Measurements from ENCODE around the gene FABP3. TPM values are rescaled to one million over a fixed set of nuclear protein-coding genes. Genes with fewer than 3 reads are reported as not detected.
"Not testable (repeated sequence)": the region's sequence is repeated elsewhere in the genome, so short reads cannot be mapped to it uniquely, and the experiment has no call there.

FABP3 gene
- total and polyA plus RNA-seq, 8 donors = 7.6 to 73.5 (median 43.0) TPM; not detected in 1

DNA sequence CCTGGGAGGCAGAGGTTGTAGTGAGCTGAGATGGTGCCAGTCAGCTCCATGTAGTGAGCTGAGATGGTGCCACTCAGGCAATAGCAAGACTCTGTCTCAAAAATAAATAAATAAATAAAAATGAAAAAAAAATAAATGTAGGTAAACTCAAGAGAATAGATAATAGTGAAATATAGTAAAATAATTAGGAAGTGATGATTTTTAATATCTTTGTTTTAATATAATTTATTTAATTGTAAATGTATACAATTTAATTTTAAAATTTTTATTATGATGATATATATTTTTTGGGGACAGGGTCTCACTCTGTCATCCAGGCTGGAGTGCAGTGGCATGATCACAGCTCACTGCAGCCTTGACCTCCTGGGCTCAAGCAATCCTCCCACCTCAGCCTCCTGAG lies 20.6 kb upstream of the FABP3 start:
- TF ChIP-seq POLR2AphosphoS5 (IDR thresholded peaks at IDR 0.05) = no peak
- TF ChIP-seq POLR2A (IDR thresholded peaks at IDR 0.05) = no peak
- no peak for TF ChIP-seq EP300 (IDR thresholded peaks at IDR 0.05)
- TF ChIP-seq, protein P1, sequence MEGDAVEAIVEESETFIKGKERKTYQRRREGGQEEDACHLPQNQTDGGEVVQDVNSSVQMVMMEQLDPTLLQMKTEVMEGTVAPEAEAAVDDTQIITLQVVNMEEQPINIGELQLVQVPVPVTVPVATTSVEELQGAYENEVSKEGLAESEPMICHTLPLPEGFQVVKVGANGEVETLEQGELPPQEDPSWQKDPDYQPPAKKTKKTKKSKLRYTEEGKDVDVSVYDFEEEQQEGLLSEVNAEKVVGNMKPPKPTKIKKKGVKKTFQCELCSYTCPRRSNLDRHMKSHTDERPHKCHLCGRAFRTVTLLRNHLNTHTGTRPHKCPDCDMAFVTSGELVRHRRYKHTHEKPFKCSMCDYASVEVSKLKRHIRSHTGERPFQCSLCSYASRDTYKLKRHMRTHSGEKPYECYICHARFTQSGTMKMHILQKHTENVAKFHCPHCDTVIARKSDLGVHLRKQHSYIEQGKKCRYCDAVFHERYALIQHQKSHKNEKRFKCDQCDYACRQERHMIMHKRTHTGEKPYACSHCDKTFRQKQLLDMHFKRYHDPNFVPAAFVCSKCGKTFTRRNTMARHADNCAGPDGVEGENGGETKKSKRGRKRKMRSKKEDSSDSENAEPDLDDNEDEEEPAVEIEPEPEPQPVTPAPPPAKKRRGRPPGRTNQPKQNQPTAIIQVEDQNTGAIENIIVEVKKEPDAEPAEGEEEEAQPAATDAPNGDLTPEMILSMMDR (IDR thresholded peaks at IDR 0.05) = no peak
- H3K9me3 ChIP-seq = no peaks in the 10 kb centered on the region
- no peak overlapping the region for H3K27ac ChIP-seq
- peaks cover 5 to 16% (median 12%) of the 10 kb centered on the region in 4 donors for H3K4me1 ChIP-seq
- intact Hi-C loops (cut with DNase I; ENCODE audit: low total_unique reads) = loop anchor here (5.0 kb wide), 1 partner anchor 154 kb away; no protein-coding TSS in a partner anchor
- no peaks in the 10 kb centered on the region for H3K36me3 ChIP-seq
- no peak overlapping the region for H3K4me3 ChIP-seq
- DNase-seq = no peak
- H3K27me3 ChIP-seq = peaks cover 0 to 5% (median 0%) of the 10 kb centered on the region in 3 donors

DNA sequence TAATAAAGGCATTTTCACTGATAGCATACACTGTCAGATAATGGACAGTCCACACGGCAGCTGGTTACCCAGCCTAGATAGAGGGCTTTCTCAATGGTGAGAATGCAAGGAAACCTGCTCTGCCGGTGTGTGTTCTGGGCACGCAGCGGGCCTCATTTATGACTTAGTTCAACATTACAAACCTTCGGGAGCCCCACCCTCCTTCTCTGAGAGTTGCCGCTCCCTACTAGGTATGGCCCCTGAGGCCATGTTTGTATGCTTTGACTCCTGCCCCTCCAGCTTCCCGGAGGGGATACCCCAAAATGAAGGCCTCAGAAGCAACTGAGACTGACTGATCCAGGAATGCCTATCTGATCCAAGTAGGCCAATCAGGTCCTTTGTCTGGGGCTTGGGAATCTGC lies 17.2 kb upstream of the FABP3 start:
- H3K36me3 ChIP-seq = no peaks in the 10 kb centered on the region
- TF ChIP-seq, protein P1 (IDR thresholded peaks at IDR 0.05) = no peak
- TF ChIP-seq EP300 (IDR thresholded peaks at IDR 0.05) (no peak), POLR2AphosphoS5 (IDR thresholded peaks at IDR 0.05) (no peak), POLR2A (IDR thresholded peaks at IDR 0.05) (no peak)
- H3K4me3 ChIP-seq = no peak overlapping the region
- no peaks in the 10 kb centered on the region for H3K9me3 ChIP-seq
- H3K27ac ChIP-seq = no peak overlapping the region
- peaks cover 5 to 13% (median 11%) of the 10 kb centered on the region in 4 donors for H3K4me1 ChIP-seq
- 33 to 62% (median 47%) methylated on average over 7 of the region's 7 CpGs for WGBS, 5 donors
- intact Hi-C loops (cut with DNase I; ENCODE audit: low total_unique reads) = loop anchor here (5.0 kb wide), 1 partner anchor 157 kb away; no protein-coding TSS in a partner anchor
- DNase-seq = peak; percentile 65 to 92
- H3K27me3 ChIP-seq = peaks cover 0 to 4% (median 0%) of the 10 kb centered on the region in 3 donors

DNA sequence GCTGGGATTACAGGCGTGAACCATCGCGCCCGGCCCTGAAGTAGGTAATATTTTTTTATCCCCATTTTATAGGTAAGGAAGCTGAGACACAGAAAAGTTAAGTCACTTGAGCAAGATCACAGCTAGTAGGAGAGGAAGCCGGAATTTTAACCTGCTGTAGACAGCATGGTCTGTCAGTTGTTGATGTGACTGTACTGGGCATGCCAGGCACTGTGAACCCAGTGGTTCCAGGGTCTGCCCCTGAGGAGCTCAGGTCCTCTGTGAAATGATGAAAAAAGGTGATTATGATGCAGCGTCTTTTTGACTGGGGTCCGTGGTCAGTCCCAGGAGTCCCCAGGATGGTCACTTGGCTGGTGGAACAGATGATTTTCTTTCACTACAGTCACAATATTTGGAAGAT lies 16.7 kb upstream of the FABP3 start:
- intact Hi-C loops (cut with DNase I; ENCODE audit: low total_unique reads) = loop anchor here (5.0 kb wide), 1 partner anchor 158 kb away; no protein-coding TSS in a partner anchor
- DNase-seq = no peak
- Histone ChIP-seq H3K36me3 (no peaks in the 10 kb centered on the region), H3K27ac (no peak overlapping the region), H3K4me3 (no peak overlapping the region), H3K27me3 (no peaks in the 10 kb centered on the region), H3K9me3 (no peaks in the 10 kb centered on the region), H3K4me1 (peaks cover 4 to 9% (median 6%) of the 10 kb centered on the region in 4 donors)
- TF ChIP-seq POLR2A (IDR thresholded peaks at IDR 0.05) (no peak), EP300 (IDR thresholded peaks at IDR 0.05) (no peak), POLR2AphosphoS5 (IDR thresholded peaks at IDR 0.05) (no peak)
- TF ChIP-seq, protein P1 (IDR thresholded peaks at IDR 0.05) = no peak
- 78 to 85% (median 82%) methylated on average over 7 of the region's 7 CpGs for WGBS, 5 donors

DNA sequence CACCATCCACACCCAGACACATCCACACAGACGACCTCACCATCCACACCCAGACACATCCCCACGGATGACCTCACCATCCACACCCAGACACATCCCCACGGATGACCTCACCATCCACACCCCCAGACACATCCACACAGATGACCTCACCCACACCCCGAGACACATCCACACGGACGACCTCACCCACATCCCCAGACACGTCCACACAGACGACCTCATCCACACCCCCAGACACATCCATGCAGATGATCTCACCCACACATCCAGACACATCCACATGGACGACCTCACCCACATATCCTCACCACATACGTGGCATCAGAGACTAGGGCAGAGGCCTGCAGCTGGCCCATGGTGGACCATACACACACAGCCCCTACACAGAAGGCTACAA lies 14.7 kb upstream of the FABP3 start:
- TF ChIP-seq, protein P1 (IDR thresholded peaks at IDR 0.05) = no peak
- TF ChIP-seq EP300 (IDR thresholded peaks at IDR 0.05) (no peak), POLR2AphosphoS5 (IDR thresholded peaks at IDR 0.05) (no peak), POLR2A (IDR thresholded peaks at IDR 0.05) (no peak)
- intact Hi-C loops (cut with DNase I; ENCODE audit: low total_unique reads) = no loop called here
- no peaks in the 10 kb centered on the region for H3K9me3 ChIP-seq
- no peak overlapping the region for H3K4me3 ChIP-seq
- peaks cover 0 to 7% (median 0%) of the 10 kb centered on the region in 3 donors for H3K27me3 ChIP-seq
- H3K4me1 ChIP-seq = peaks cover 0 to 3% (median 0%) of the 10 kb centered on the region in 4 donors
- WGBS, 5 donors = 72 to 82% (median 77%) methylated on average over 10 of the region's 10 CpGs
- no peak for DNase-seq
- no peak overlapping the region for H3K27ac ChIP-seq
- H3K36me3 ChIP-seq = no peaks in the 10 kb centered on the region

DNA sequence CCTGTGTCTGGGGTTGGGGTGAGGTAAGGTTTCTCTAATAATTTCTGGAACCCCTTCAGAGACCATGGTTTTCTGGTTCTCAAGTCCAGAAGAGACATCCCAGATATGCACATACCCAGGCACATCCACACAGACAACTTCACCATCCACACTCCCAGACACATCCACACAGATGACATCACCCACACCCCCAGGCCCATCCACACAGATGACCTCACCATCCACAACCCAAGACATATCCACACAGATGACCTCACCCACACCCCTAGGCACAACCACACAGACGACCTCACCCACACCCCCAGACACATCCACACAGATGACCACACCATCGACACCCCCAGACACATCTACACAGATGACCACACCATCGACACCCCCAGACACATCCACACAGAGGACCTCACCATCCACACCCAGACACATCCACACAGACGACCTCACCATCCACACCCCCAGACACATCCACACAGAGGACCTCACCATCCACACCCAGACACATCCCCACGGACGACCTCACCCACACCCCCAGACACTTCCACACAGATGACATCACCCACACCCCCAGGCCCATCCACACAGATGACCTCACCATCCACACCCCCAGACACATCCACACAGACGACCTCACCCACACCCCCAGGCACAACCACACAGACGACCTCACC lies 13.8 kb upstream of the FABP3 start:
- 65 to 76% (median 67%) methylated on average over 7 to 8 of the region's 8 CpGs for WGBS, 5 donors
- intact Hi-C loops (cut with DNase I; ENCODE audit: low total_unique reads); H3K36me3 ChIP-seq; H3K4me1 ChIP-seq; DNase-seq; H3K9me3 ChIP-seq; H3K4me3 ChIP-seq; H3K27ac ChIP-seq; H3K27me3 ChIP-seq: not testable (repeated sequence)
